HCT116 (cell line): Measurements from ENCODE around the gene SOS1. TPM values are rescaled to one million over a fixed set of nuclear protein-coding genes. Genes with fewer than 3 reads are reported as not detected.
"Not testable (repeated sequence)": the region's sequence is repeated elsewhere in the genome, so short reads cannot be mapped to it uniquely, and the experiment has no call there.

ENCODE experiments used
- ATAC-seq: fragments of 200-7000 bp; cut with Tn5 transposase; 2 replicates; pipeline ENCODE4 v1.9.1; 2020; ENCODE audit warnings: mild to moderate bottlenecking, moderate library complexity
- BruUV-seq: library from RNA; stranded (reverse); fragments of 400-500 nt; replicated peaks from 2 replicates; lab custom pipeline; 2021; lab: Mats Ljungman, UMichigan
- CTCF ChIA-PET: fragments of 300-600 bp; sonication (Branson Sonifier 250); formaldehyde crosslinking; loops from one replicate; lab custom pipeline; 2021; ENCODE audit warnings: antibody characterized with exemption; lab: Charles Lee
- POLR2A ChIA-PET: fragments of 300-600, 350-600 bp; sonication (Branson Sonifier 250); formaldehyde crosslinking; loops from one replicate; lab custom pipeline; 2021; ENCODE audit warnings: antibody characterized with exemption; lab: Charles Lee
- RAD21 ChIA-PET, 2 experiments: fragments of 300-600 bp; sonication (Branson Sonifier 250); formaldehyde crosslinking; loops; one replicate each; lab custom pipeline; 2023; ENCODE audit warnings: low total read pairs in 2 of 2; ENCODE audit not compliant: uncharacterized antibody in 2 of 2, unreplicated experiment in 2 of 2, low non-redundant PET in 1 of 2; lab: Charles Lee
- DNase-seq: peaks from one replicate; pipeline ENCODE4 v3.0.0-alpha.2; 2010; ENCODE audit warnings: low read depth, low spot score
- H2AFZ ChIP-seq: fragments of 200-600 bp; shearing (Covaris generic), sonication (generic); 2 replicates; pipeline ENCODE4 v1.6.1; 2017; ENCODE audit warnings: low read depth, mixed run types, mixed read lengths, antibody characterized with exemption, low read length; ENCODE audit not compliant: poor library complexity, severe bottlenecking
- H3K27ac ChIP-seq: 2 replicates; pipeline ENCODE4 v1.5.1; 2012; ENCODE audit warnings: low read depth, low read length
- H3K27me3 ChIP-seq: fragments of 200-600 bp; sonication (generic); 2 replicates; pipeline ENCODE4 v1.6.1; 2016; ENCODE audit warnings: mixed run types, low read length, mixed read lengths; ENCODE audit not compliant: insufficient read depth
- H3K36me3 ChIP-seq, 2 experiments: fragments of 200-500 bp in 1 of 2; fragments of 200-600 bp in 1 of 2; sonication (Bioruptor generic) in 1 of 2; sonication (generic) in 1 of 2; 2 replicates each; pipeline versions ENCODE4 v1.5.1 to v1.6.1; 2014 to 2016; ENCODE audit warnings: low read length in 2 of 2, inconsistent platforms in 1 of 2, mixed read lengths in 1 of 2, mixed run types in 1 of 2; ENCODE audit not compliant: insufficient read depth in 2 of 2, control insufficient read depth in 1 of 2
- H3K4me1 ChIP-seq, 2 experiments: fragments of 200-600 bp in 1 of 2; sonication (generic) in 1 of 2; 2 replicates each; pipeline versions ENCODE4 v1.5.1 to v1.6.1; 2012 to 2017; ENCODE audit warnings: low read length in 2 of 2, inconsistent platforms in 1 of 2, mild to moderate bottlenecking in 1 of 2, mixed read lengths in 1 of 2, mixed run types in 1 of 2, moderate library complexity in 1 of 2; ENCODE audit not compliant: insufficient read depth in 2 of 2, control insufficient read depth in 1 of 2
- H3K4me2 ChIP-seq: fragments of 200-600 bp; sonication (generic); 2 replicates; pipeline ENCODE4 v1.6.1; 2017; ENCODE audit warnings: mixed run types, low read length, mixed read lengths
- H3K4me3 ChIP-seq, 2 experiments: fragments of 200-600 bp in 1 of 2; sonication (generic) in 1 of 2; replicated peaks in 1 of 2; 2 replicates each; pipeline ENCODE4 v1.5.1; 2011 to 2016; ENCODE audit warnings: low read length in 2 of 2, control low read depth in 1 of 2, low read depth in 1 of 2, mild to moderate bottlenecking in 1 of 2, mixed read lengths in 1 of 2, mixed run types in 1 of 2
- H3K79me2 ChIP-seq: fragments of 200-600 bp; sonication (generic); 2 replicates; pipeline ENCODE4 v1.6.1; 2017; ENCODE audit warnings: mild to moderate bottlenecking, mixed run types, low read length, moderate library complexity, mixed read lengths; ENCODE audit not compliant: insufficient read depth
- H3K9ac ChIP-seq: fragments of 200-600 bp; sonication (generic); 2 replicates; pipeline ENCODE4 v1.6.1; 2016; ENCODE audit warnings: low read length, mixed read lengths
- H3K9me2 ChIP-seq: fragments of 200-600 bp; sonication (generic), shearing (Covaris generic); 2 replicates; pipeline ENCODE4 v1.6.1; 2017; ENCODE audit warnings: mixed run types, mild to moderate bottlenecking, moderate library complexity; ENCODE audit not compliant: insufficient read depth
- H3K9me3 ChIP-seq, 2 experiments: fragments of 200-500 bp in 1 of 2; fragments of 200-600 bp in 1 of 2; sonication (Bioruptor generic) in 1 of 2; sonication (generic) in 1 of 2; 2 replicates each; pipeline ENCODE4 v1.6.1; 2014 to 2017; ENCODE audit warnings: low read length in 2 of 2, mixed read lengths in 2 of 2, inconsistent platforms in 1 of 2, low read depth in 1 of 2, mild to moderate bottlenecking in 1 of 2, mixed run types in 1 of 2, moderate library complexity in 1 of 2; ENCODE audit not compliant: control insufficient read depth in 1 of 2, insufficient read depth in 1 of 2
- H4K20me1 ChIP-seq: fragments of 200-600 bp; sonication (generic), shearing (Covaris generic); 2 replicates; pipeline ENCODE4 v1.6.1; 2017; ENCODE audit warnings: mixed run types, mild to moderate bottlenecking, moderate library complexity; ENCODE audit not compliant: insufficient read depth
- JUND ChIP-seq: IDR thresholded peaks from 2 replicates; pipeline ENCODE4 v1.6.1; 2012
- POLR2AphosphoS5 ChIP-seq: IDR thresholded peaks from 2 replicates; pipeline ENCODE4 v1.6.1; 2011; ENCODE audit warnings: mild to moderate bottlenecking, low read depth, low read length, moderate library complexity
- RAD21 ChIP-seq: IDR thresholded peaks from 2 replicates; pipeline ENCODE4 v1.6.1; 2012; ENCODE audit warnings: low read depth, mild to moderate bottlenecking
- intact Hi-C: fragments of 100-400 bp; cut with micrococcal nuclease; formaldehyde crosslinking; loops from 2 replicates; pipeline ENCODE4 v1.10.0; 2022
- total RNA-seq: library from RNA; stranded (reverse); gene quantifications from one replicate; pipeline ENCODE4 v1.2.1, GENCODE V29; 2021; ENCODE audit not compliant: unreplicated experiment

SOS1 gene
- total RNA-seq, 1 experiment from 2014 or later = 19.4 TPM

- POLR2A ChIA-PET = no interaction called here
- Histone ChIP-seq H3K79me2 (no peaks in the 10 kb centered on the region), H3K36me3 (no peaks in the 10 kb centered on the region), H4K20me1 (no peaks in the 10 kb centered on the region), H3K27ac (no peak overlapping the region), H3K9ac (no peak overlapping the region), H3K4me1 (no peaks in the 10 kb centered on the region), H3K4me3 (no peak overlapping the region), H2AFZ (no peak overlapping the region), H3K27me3 (no peaks in the 10 kb centered on the region), H3K9me3 (no peaks in the 10 kb centered on the region), H3K4me2 (no peak overlapping the region), H3K9me2 (no peaks in the 10 kb centered on the region)
- no TSS peak for BruUV-seq
- ATAC-seq (no peak), DNase-seq (no peak)
- intact Hi-C loops = no loop called here
- TF ChIP-seq RAD21 (no peak), JUND (no peak), POLR2AphosphoS5 (no peak)
- CTCF ChIA-PET = interaction anchor here (2.1 kb wide), 1 partner anchor 17 kb away, joined by 8 read pairs; no protein-coding TSS in a partner anchor
- RAD21 ChIA-PET = no interaction called here
These were observed 20.8 kb upstream of the SOS1 start for GRCh38 chr2:39141334-39142271.

- H3K4me2 ChIP-seq, BruUV-seq, H3K9me3 ChIP-seq, H3K4me1 ChIP-seq, H3K79me2 ChIP-seq, H3K36me3 ChIP-seq, CTCF ChIA-PET, H2AFZ ChIP-seq, ATAC-seq, POLR2A ChIA-PET, H3K27ac ChIP-seq, intact Hi-C loops, H3K4me3 ChIP-seq, H3K27me3 ChIP-seq, H3K9me2 ChIP-seq, H3K9ac ChIP-seq, H4K20me1 ChIP-seq, DNase-seq, RAD21 ChIA-PET: not testable (repeated sequence)
These were observed 20.1 kb upstream of the SOS1 start for GRCh38 chr2:39140948-39141333.
